B cell (primary cell): ENCODE measurements around the gene CTR9. TPM values are rescaled to one million over a fixed set of nuclear protein-coding genes. Genes with fewer than 3 reads are reported as not detected.

Source experiments
- ATAC-seq: fragments of 200-7000 bp; cut with Tn5 transposase; one replicate; pipeline ENCODE4 v1.10.0; 2021; ENCODE audit warnings: low read depth, mild to moderate bottlenecking, moderate number of reproducible peaks, moderate library complexity
- CTCF ChIA-PET: fragments of 350-600 bp; sonication (Branson Sonifier 250); formaldehyde crosslinking; loops from one replicate; lab custom pipeline; 2021; ENCODE audit warnings: antibody characterized with exemption, inconsistent platforms; lab: Charles Lee
- POLR2A ChIA-PET: fragments of 350-600 bp; sonication (Branson Sonifier 250); formaldehyde crosslinking; loops from one replicate; lab custom pipeline; 2021; ENCODE audit warnings: antibody characterized with exemption; lab: Charles Lee
- DNase-seq: peaks from one replicate; pipeline ENCODE4 v3.0.0; 2013
- H2AFZ ChIP-seq: 2 replicates; pipeline ENCODE4 v1.6.1; 2012; ENCODE audit warnings: mild to moderate bottlenecking, low read depth, low read length; ENCODE audit not compliant: insufficient read depth, poor library complexity, severe bottlenecking
- H3K27ac ChIP-seq, 2 donors: 1 replicate in 1 of 2; 2 replicates in 1 of 2; pipeline ENCODE4 v1.5.1; 2012 to 2013; ENCODE audit warnings: low read length in 2 of 2, mild to moderate bottlenecking in 2 of 2, moderate library complexity in 1 of 2
- H3K27me3 ChIP-seq, 4 experiments: fragments of 200-600 bp in 1 of 4; sonication (generic) in 1 of 4; replicated peaks in 1 of 4; 1 replicate in 2 of 4; 2 replicates in 2 of 4; pipeline versions ENCODE4 v1.6.1 to v1.7.0; 2013 to 2016; ENCODE audit warnings: low read length in 3 of 4, mild to moderate bottlenecking in 2 of 4, mixed read lengths in 1 of 4, moderate library complexity in 1 of 4; ENCODE audit not compliant: insufficient read depth in 4 of 4, control insufficient read depth in 3 of 4; ENCODE audit errors: control extremely low read depth in 1 of 4
- H3K36me3 ChIP-seq, 2 experiments: replicated peaks in 1 of 2; 1 replicate in 1 of 2; 2 replicates in 1 of 2; pipeline versions ENCODE4 v1.6.1 to v1.7.1; 2013; ENCODE audit warnings: low read length in 1 of 2; ENCODE audit not compliant: insufficient read depth in 2 of 2, control insufficient read depth in 1 of 2; ENCODE audit errors: control extremely low read depth in 1 of 2, extremely low read depth in 1 of 2
- H3K4me1 ChIP-seq, 2 donors: fragments of 200-600 bp in 1 of 2; sonication (generic) in 1 of 2; 1 replicate in 1 of 2; 2 replicates in 1 of 2; pipeline versions ENCODE4 v1.5.1 to v1.6.1; 2013 to 2017; ENCODE audit warnings: low read length in 2 of 2; ENCODE audit not compliant: control insufficient read depth in 2 of 2, insufficient read depth in 2 of 2
- H3K4me2 ChIP-seq: replicated peaks from 2 replicates; pipeline ENCODE3; 2012; ENCODE audit warnings: mild to moderate bottlenecking, low read depth, low read length; ENCODE audit not compliant: poor library complexity, severe bottlenecking
- H3K4me3 ChIP-seq, 5 experiments: fragments of 200-600 bp in 1 of 5; sonication (generic) in 1 of 5; 1 replicate in 3 of 5; 2 replicates in 2 of 5; pipeline versions ENCODE4 v1.5.1 to v1.7.0; 2011 to 2016; ENCODE audit warnings: low read length in 4 of 5, mild to moderate bottlenecking in 4 of 5, low read depth in 2 of 5, control low read depth in 1 of 5, moderate library complexity in 1 of 5; ENCODE audit not compliant: insufficient read depth in 1 of 5; ENCODE audit errors: control extremely low read depth in 1 of 5, extremely low read depth in 1 of 5
- H3K79me2 ChIP-seq: fragments of 200-600 bp; sonication (generic); one replicate; pipeline ENCODE4 v1.6.0; 2016; ENCODE audit warnings: low read length; ENCODE audit not compliant: control insufficient read depth, insufficient read depth
- H3K9ac ChIP-seq: fragments of 200-600 bp; sonication (generic); 2 replicates; pipeline ENCODE4 v1.6.1; 2017; ENCODE audit warnings: mild to moderate bottlenecking, low read length, moderate library complexity
- H3K9me3 ChIP-seq, 3 donors: one replicate each; pipeline versions ENCODE4 v1.6.1 to v1.7.1; 2013; ENCODE audit warnings: low read length in 2 of 3; ENCODE audit not compliant: control insufficient read depth in 2 of 3, insufficient read depth in 1 of 3; ENCODE audit errors: control extremely low read depth in 1 of 3
- H4K20me1 ChIP-seq: 2 replicates; pipeline ENCODE4 v1.6.0; 2012; ENCODE audit warnings: mild to moderate bottlenecking, low read length; ENCODE audit not compliant: insufficient read depth, control insufficient read depth, poor library complexity, severe bottlenecking
- H3K27ac Mint-ChIP-seq: one replicate; pipeline ENCODE4 v1.8.0; 2021; ENCODE audit warnings: mixed read lengths
- H3K27me3 Mint-ChIP-seq: one replicate; pipeline ENCODE4 v1.8.0; 2021; ENCODE audit warnings: mixed read lengths
- H3K4me1 Mint-ChIP-seq: one replicate; pipeline ENCODE4 v1.8.0; 2021; ENCODE audit warnings: mixed read lengths
- H3K4me3 Mint-ChIP-seq: one replicate; pipeline ENCODE4 v1.8.0; 2021; ENCODE audit warnings: mixed read lengths
- H3K9me3 Mint-ChIP-seq: one replicate; pipeline ENCODE4 v1.8.0; 2022; ENCODE audit warnings: mixed read lengths; ENCODE audit not compliant: insufficient read depth
- CTCF ChIP-seq: fragments of 200-600 bp; IDR thresholded peaks from one replicate; pipeline ENCODE4 v1.8.0; 2022; ENCODE audit warnings: antibody characterized with exemption, mild to moderate bottlenecking
- EZH2 ChIP-seq: IDR thresholded peaks from 2 replicates; pipeline ENCODE4 v1.6.1; 2012; ENCODE audit warnings: borderline replicate concordance, low read depth, mild to moderate bottlenecking, moderate library complexity, low read length; ENCODE audit not compliant: insufficient read depth, poor library complexity, severe bottlenecking
- WGBS: methylation state at CpG from one replicate; pipeline ENCODE4 v1.1.5; 2013; ENCODE audit warnings: missing lambda C conversion rate; ENCODE audit not compliant: insufficient coverage; 5-methylcytosine and 5-hydroxymethylcytosine counted together
- intact Hi-C: fragments of 100-400 bp; cut with micrococcal nuclease; formaldehyde crosslinking; loops from one replicate; pipeline ENCODE4 v1.10.0; 2022
- polyA plus RNA-seq: library from polyadenylated mRNA; depleted of rRNA; stranded (reverse); fragments of >200 nt; gene quantifications from 2 replicates; pipeline ENCODE4 v1.2.3, GENCODE V29; 2012
- total RNA-seq, 2 donors: library from RNA; stranded (reverse); fragments of 120-200 nt in 1 of 2; gene quantifications; 1 replicate in 1 of 2; 2 replicates in 1 of 2; pipeline versions ENCODE4 v1.2.3 to v1.2.4, GENCODE V29; 2013 to 2022

The CTR9 gene
- total and polyA plus RNA-seq, 2 donors (not counting 1 experiment from before 2014, with no cell fraction given): 9.0 to 46.7 TPM

- H3K79me2 ChIP-seq: no peaks in the 10 kb centered on the region
- WGBS: 57% methylated on average over 2 of the region's 3 CpGs
- Mint-ChIP-seq H3K4me3 (no peak overlapping the region), H3K27ac (no peak overlapping the region), H3K4me1 (peaks cover 23% of the 10 kb centered on the region), H3K9me3 (no peaks in the 10 kb centered on the region), H3K27me3 (no peaks in the 10 kb centered on the region)
- no peaks in the 10 kb centered on the region for H3K27me3 ChIP-seq
- no peak overlapping the region for H3K27ac ChIP-seq
- ATAC-seq (no peak), DNase-seq (no peak)
- no peaks in the 10 kb centered on the region for H4K20me1 ChIP-seq
- peak overlapping the region; percentile 42 for H3K9ac ChIP-seq
- POLR2A ChIA-PET: no interaction called here
- no peaks in the 10 kb centered on the region for H3K9me3 ChIP-seq
- peak overlapping the region; percentile 61 for H3K4me2 ChIP-seq
- H3K4me1 ChIP-seq: peaks cover 13 to 16% of the 10 kb centered on the region in 2 donors
- CTCF ChIA-PET: no interaction called here
- intact Hi-C loops: no loop called here
- no peaks in the 10 kb centered on the region for H3K36me3 ChIP-seq
- TF ChIP-seq CTCF: no peak
- no peak for TF ChIP-seq EZH2
- H3K4me3 ChIP-seq: no peak overlapping the region
- H2AFZ ChIP-seq: no peak overlapping the region
Observed at GRCh38 chr11:10744206-10744605, 6.8 kb upstream of the CTR9 start.

- Mint-ChIP-seq H3K27me3 (no peaks in the 10 kb centered on the region), H3K4me3 (no peak overlapping the region), H3K27ac (no peak overlapping the region), H3K4me1 (peaks cover 31% of the 10 kb centered on the region), H3K9me3 (no peaks in the 10 kb centered on the region)
- H3K9ac ChIP-seq: no peak overlapping the region
- H3K79me2 ChIP-seq: peaks cover 8% of the 10 kb centered on the region
- H3K9me3 ChIP-seq: no peaks in the 10 kb centered on the region
- ChIA-PET CTCF (interaction anchor here (1.1 kb wide), 1 partner anchor 333 kb away, joined by 4 read pairs; no protein-coding TSS in a partner anchor), POLR2A (no interaction called here)
- WGBS: no CpG with 5 or more reads among the region's 2 CpGs
- DNase-seq: no peak
- ATAC-seq: no peak
- H3K4me1 ChIP-seq: peaks cover 13 to 21% of the 10 kb centered on the region in 2 donors
- TF ChIP-seq EZH2 (no peak), CTCF (no peak)
- no peak overlapping the region for H3K4me3 ChIP-seq
- no peak overlapping the region for H3K27ac ChIP-seq
- H3K4me2 ChIP-seq: no peak overlapping the region
- H2AFZ ChIP-seq: no peak overlapping the region
- no peaks in the 10 kb centered on the region for H4K20me1 ChIP-seq
- intact Hi-C loops: no loop called here
- H3K36me3 ChIP-seq: no peaks in the 10 kb centered on the region
- no peaks in the 10 kb centered on the region for H3K27me3 ChIP-seq
Observed at GRCh38 chr11:10746871-10747270, 4.2 kb upstream of the CTR9 start.
